SW 1271 (cell line): ENCODE data around the gene HENMT1.

Experiments used
- DNase-seq, 2 experiments: peaks; one replicate each; lab custom pipeline; 2025; lab: John Stamatoyannopoulos, UW

Gene HENMT1

DNA sequence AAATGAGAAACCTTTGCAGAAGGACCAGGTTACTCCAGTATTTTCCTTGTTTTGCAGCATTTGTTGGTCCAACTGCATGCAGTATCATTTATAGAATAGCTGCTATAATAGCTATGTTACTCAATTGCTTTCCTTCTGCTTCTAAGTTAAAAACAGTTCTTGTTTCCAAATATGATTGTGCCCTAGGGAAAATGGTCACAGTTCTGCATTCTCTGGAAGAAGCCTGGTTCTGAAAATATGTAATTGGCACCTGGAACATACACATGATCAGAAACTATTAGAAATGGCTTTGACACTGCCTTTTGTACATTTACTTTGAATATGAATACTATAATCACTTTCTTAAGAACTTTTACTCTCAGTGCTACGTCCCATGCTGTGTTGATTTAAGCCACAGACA is 33.6 kb downstream of the HENMT1 start:
- no peak for DNase-seq

DNA sequence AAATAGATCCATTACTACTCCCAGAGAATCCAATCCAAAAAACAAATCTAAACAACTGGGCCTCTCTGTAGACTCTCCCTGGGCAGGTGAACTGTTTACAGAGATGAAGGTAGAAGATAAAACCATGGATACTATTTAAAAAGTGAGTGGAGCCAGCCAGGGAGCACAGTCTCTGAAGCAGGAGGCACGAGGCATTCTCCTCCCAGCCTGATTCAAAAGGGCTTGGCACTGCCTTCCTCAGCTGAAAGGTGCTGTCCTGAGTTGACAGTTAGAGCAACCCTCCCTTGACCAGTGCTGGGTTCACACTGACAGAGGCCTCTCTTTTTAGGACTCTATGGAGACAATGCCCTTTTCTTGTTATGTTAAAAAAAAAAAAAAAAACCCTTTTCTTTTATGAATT is 36.8 kb downstream of the HENMT1 start:
- DNase-seq, result no peak

GRCh38 chr1:108617724-108618056 is 43.2 kb downstream of the HENMT1 start:
- no peak for DNase-seq

GRCh38 chr1:108617008-108617723 is 43.7 kb downstream of the HENMT1 start:
- no peak for DNase-seq

DNA sequence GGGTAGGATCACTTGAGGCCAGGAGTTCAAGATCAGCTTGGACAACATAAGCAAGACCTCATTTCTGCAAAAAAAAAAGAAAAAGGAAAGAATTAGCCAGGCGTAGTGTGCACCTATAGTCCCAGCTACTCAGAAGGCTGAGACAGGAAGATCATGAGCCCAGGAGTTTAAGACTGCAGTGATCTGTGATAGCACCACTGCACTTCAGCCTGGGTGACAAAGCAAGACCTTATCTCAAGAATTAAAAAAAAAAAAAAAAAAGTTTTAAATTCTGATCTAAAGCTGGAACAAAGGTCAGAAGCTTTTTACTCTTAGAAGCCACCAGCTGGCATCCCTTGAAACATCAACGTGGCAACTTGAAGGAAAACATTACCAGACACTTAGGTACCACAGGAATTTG is 45.3 kb downstream of the HENMT1 start:
- DNase-seq, result no peak

DNA sequence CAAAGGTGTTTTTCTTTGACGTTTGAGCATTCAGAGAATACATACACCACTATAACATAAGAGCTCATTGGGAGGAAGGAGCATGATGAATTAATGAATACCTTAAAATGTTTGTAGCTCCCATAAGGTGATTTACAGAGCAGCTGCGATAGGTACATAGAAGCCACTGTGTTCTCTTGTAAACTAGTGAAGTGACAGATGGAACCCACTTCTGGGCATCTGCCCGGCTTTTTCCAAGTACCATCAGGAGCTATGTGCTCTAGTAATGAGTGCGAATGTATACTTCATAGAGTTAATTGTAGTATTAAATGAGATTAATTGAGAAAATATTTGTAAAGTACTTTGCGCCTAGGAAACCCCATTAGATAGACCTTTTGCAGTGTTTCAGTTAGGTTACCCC is 48.4 kb downstream of the HENMT1 start:
- DNase-seq, result no peak

DNA sequence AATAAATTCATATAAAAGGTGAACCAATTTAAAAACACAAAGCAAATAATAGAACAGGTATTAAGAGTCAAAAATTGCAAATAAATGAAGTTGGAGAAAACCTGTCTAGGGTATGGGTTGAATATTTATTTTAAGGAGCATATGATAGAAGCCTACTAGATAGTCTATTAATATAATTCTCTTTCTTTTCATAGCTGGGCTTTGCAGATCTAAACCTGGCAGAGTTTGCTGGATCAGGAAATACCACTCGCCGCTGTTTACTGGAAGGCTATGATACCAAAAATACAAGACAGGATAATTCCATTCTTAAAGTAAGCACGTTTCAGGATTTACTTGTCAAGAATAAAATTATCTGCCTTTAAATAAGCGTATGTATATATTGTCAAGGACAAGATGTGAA is 48.9 kb downstream of the HENMT1 start:
- no peak for DNase-seq

DNA sequence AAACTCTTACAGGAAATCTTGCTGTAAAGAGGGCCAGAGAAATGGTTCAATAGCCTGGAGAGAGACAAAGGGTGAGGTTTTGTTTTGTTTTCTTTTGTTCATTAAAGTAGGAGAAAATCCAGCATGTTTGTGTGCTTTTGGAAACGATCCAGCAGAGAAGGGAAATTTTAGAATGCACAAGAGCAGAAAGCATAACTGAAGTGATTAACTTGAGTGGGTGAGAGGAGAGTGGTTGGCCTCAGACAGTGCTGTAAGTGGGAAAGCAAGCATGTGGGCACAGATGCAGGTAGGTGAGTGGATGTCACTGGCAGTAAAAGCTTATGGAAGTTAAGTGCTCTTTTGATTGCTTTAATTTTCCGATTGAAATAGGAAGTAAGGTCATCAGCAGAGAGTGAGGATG is 50.8 kb downstream of the HENMT1 start:
- no peak for DNase-seq

GRCh38 chr1:108609483-108610049 is 51.3 kb downstream of the HENMT1 start:
- DNase-seq, result no peak

- DNase-seq, result no peak
Observed at GRCh38 chr1:108606478-108606877, 54.4 kb downstream of the HENMT1 start.

DNA sequence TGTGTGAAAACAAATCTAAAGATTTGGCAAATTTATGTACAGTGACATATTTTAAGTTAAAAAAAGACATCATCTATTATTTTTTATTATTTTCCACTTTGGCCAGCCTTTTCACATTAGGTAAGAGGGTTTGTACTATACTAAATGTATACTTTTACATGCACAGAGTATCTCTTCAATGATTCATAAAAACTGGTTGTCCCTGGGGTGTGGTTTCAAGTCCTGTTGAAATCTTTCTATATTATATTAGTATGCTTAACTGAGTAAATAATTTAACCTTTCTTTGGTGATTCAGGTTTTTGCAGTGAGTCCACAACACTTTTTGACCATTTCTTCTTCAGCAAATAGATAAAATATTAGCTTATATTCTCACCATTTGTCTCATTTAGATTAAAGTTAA is 55.3 kb downstream of the HENMT1 start:
- DNase-seq, result no peak

- no peak for DNase-seq
Observed at GRCh38 chr1:108601708-108602410, 59.0 kb downstream of the HENMT1 start.

DNA sequence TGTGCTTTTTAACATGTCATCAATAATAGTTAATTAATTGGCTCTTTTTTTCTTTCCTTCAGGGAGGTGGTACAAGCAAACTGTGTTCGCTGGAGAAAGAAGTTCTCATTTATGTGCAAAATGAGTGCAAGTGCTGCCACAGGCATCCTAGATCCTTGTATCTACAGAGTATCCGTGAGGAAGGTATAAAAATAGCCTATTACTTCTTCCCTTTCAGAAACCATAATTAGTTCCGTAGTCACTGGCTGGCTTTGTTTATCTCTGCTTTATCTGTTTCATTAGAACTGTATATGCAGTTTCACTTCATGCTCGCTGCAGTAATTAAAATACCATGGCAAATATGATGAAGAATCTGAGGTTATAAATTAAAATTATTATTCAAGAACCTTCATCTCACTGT is 60.4 kb downstream of the HENMT1 start:
- DNase-seq, result no peak

DNA sequence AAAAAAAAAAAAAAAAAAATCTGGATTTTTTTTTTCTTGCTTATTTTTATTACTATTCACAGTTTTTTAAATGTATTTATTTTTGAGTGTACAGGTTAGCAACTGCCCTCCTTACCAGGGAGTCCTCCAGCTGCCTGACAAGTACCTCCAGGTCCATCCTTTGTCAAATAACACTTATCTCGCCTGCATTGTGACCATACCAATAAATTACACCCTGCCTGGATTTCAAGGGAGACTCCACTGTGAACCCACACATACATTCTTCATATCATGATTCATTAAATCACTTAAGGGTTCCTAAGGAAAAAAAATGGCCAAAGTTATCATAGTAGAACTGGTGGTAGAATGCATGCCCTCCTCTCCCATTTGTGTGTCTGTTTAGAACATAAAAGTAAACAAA is 62.6 kb downstream of the HENMT1 start:
- DNase-seq, result no peak
